Vagina (tissue), 2 donors: ENCODE data around the gene TMEM270.

ENCODE experiments used
- CTCF ChIP-seq, 3 experiments: fragments of 450-650 bp in 2 of 3; fragments of 200-600 bp in 1 of 3; sonication (generic) in 1 of 3; IDR thresholded peaks; one replicate each; pipeline ENCODE4 v1.5.1; 2017 to 2019; ENCODE audit warnings: antibody characterized with exemption in 3 of 3, mild to moderate bottlenecking in 2 of 3, moderate library complexity in 2 of 3
- POLR2A ChIP-seq, 2 donors: fragments of 450-650 bp; IDR thresholded peaks; one replicate each; pipeline ENCODE4 v1.6.1; 2017; ENCODE audit warnings: antibody characterized with exemption in 2 of 2, mild to moderate bottlenecking in 2 of 2, moderate library complexity in 2 of 2

- TF ChIP-seq CTCF (IDR thresholded peaks at IDR 0.05): no peak
- TF ChIP-seq POLR2A (IDR thresholded peaks at IDR 0.05): no peak
Measured at GRCh38 chr7:73861305-73861704, 346 bp downstream of the TMEM270 start.
